ENCODE measurements around the gene CDK7. TPM values are rescaled to one million over a fixed set of nuclear protein-coding genes. Genes with fewer than 3 reads are reported as not detected.

CDK7 gene
- total RNA-seq, 6 experiments from 2014 or later, result 6.0 to 10.0 (median 8.1) TPM

GRCh38 chr5:69300537-69301203 lies 66.0 kb downstream of the CDK7 start:
- intact Hi-C loops (cut with DNase I), result no loop called here
- DNase-seq, result no peak
- TF ChIP-seq, protein P1, sequence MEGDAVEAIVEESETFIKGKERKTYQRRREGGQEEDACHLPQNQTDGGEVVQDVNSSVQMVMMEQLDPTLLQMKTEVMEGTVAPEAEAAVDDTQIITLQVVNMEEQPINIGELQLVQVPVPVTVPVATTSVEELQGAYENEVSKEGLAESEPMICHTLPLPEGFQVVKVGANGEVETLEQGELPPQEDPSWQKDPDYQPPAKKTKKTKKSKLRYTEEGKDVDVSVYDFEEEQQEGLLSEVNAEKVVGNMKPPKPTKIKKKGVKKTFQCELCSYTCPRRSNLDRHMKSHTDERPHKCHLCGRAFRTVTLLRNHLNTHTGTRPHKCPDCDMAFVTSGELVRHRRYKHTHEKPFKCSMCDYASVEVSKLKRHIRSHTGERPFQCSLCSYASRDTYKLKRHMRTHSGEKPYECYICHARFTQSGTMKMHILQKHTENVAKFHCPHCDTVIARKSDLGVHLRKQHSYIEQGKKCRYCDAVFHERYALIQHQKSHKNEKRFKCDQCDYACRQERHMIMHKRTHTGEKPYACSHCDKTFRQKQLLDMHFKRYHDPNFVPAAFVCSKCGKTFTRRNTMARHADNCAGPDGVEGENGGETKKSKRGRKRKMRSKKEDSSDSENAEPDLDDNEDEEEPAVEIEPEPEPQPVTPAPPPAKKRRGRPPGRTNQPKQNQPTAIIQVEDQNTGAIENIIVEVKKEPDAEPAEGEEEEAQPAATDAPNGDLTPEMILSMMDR (IDR thresholded peaks at IDR 0.05), result no peak
- TF ChIP-seq POLR2A (IDR thresholded peaks at IDR 0.05), result no peak
- Histone ChIP-seq H3K27me3 (no peaks in the 10 kb centered on the region), H3K36me3 (peaks cover 0 to 16% (median 4%) of the 10 kb centered on the region in 4 donors), H3K9me3 (no peaks in the 10 kb centered on the region), H3K27ac (no peak overlapping the region), H3K4me1 (no peaks in the 10 kb centered on the region), H3K4me3 (no peak overlapping the region)
- WGBS (ENCODE audit: insufficient coverage, low coverage, low lambda C conversion rate, missing lambda C conversion rate), result 57% methylated on average over 3 of the region's 5 CpGs
- ATAC-seq, result no peak

DNA sequence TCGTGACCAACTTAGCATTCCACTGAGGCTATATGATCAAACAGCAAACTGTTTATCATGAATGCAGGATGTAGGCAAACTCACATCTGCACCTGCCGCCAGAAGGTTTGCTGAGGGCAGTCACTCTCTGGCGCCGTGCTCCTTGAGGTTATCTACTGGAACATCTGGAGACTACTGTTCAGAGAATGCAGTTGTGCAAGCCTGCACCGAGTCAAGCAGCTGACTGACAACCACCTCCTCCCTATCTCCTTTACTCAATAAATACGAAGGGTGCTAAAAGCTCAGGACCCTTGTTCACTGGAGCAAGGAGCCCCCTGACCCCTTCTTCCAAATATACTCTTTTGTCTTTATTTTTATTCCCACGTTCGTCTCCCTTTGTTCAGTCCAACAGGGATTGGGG lies 70.8 kb downstream of the CDK7 start:
- H3K36me3 ChIP-seq, result peaks cover 0 to 23% (median 4%) of the 10 kb centered on the region in 4 donors

GRCh38 chr5:69308046-69308553 lies 73.4 kb downstream of the CDK7 start:
- no peak overlapping the region for H3K27ac ChIP-seq
- H3K9me3 ChIP-seq, result no peaks in the 10 kb centered on the region
- TF ChIP-seq, protein P1 (IDR thresholded peaks at IDR 0.05), result no peak
- no peak for TF ChIP-seq POLR2A (IDR thresholded peaks at IDR 0.05)
- DNase-seq, result no peak
- no peak for ATAC-seq
- 67% methylated on average over 2 of the region's 3 CpGs for WGBS (ENCODE audit: insufficient coverage, low coverage, low lambda C conversion rate, missing lambda C conversion rate)
- peaks cover 0 to 29% (median 6%) of the 10 kb centered on the region in 4 donors for H3K36me3 ChIP-seq
- intact Hi-C loops (cut with DNase I), result no loop called here
- H3K4me1 ChIP-seq, result no peaks in the 10 kb centered on the region
- H3K27me3 ChIP-seq, result no peaks in the 10 kb centered on the region
- no peak overlapping the region for H3K4me3 ChIP-seq

More for the DNA sequence above, 70.8 kb downstream of the CDK7 start:
- WGBS (ENCODE audit: insufficient coverage, low coverage, low lambda C conversion rate, missing lambda C conversion rate), result 93% methylated on average over 4 of the region's 8 CpGs
- ATAC-seq, result no peak
- Histone ChIP-seq H3K27me3 (no peaks in the 10 kb centered on the region), H3K27ac (no peak overlapping the region), H3K9me3 (no peaks in the 10 kb centered on the region), H3K4me3 (no peak overlapping the region), H3K4me1 (no peaks in the 10 kb centered on the region)
- no peak for DNase-seq
- TF ChIP-seq, protein P1 (IDR thresholded peaks at IDR 0.05), result no peak
- TF ChIP-seq POLR2A (IDR thresholded peaks at IDR 0.05), result no peak
- intact Hi-C loops (cut with DNase I), result no loop called here

GRCh38 chr5:69309380-69309779 lies 74.7 kb downstream of the CDK7 start:
- no CpG with 5 or more reads among the region's 5 CpGs for WGBS (ENCODE audit: insufficient coverage, low coverage, low lambda C conversion rate, missing lambda C conversion rate)

More at GRCh38 chr5:69309380-69309779, 74.7 kb downstream of the CDK7 start:
- intact Hi-C loops (cut with DNase I), result no loop called here
- ATAC-seq, result no peak
- no peak for DNase-seq
- H3K36me3 ChIP-seq, result peaks cover 0 to 40% (median 8%) of the 10 kb centered on the region in 4 donors
- H3K27me3 ChIP-seq, result no peaks in the 10 kb centered on the region
- H3K4me3 ChIP-seq, result no peak overlapping the region
- no peak overlapping the region for H3K27ac ChIP-seq
- no peaks in the 10 kb centered on the region for H3K9me3 ChIP-seq
- no peaks in the 10 kb centered on the region for H3K4me1 ChIP-seq
- TF ChIP-seq, protein P1 (IDR thresholded peaks at IDR 0.05), result no peak
